Esophagus (tissue), 2 donors: ENCODE measurements around the gene GTPBP2. TPM values are rescaled to one million over a fixed set of nuclear protein-coding genes. Genes with fewer than 3 reads are reported as not detected.
"Not testable (repeated sequence)": the region's sequence is repeated elsewhere in the genome, so short reads cannot be mapped to it uniquely, and the experiment has no call there.

ENCODE experiments used
- H3K27ac ChIP-seq, 2 donors: one replicate each; pipeline ENCODE4 v1.5.1; 2013; ENCODE audit warnings: low read depth in 2 of 2, mild to moderate bottlenecking in 2 of 2, inconsistent platforms in 1 of 2, low read length in 1 of 2, moderate library complexity in 1 of 2
- H3K27me3 ChIP-seq, 2 donors: one replicate each; pipeline ENCODE4 v1.6.1; 2013; ENCODE audit warnings: low read length in 2 of 2, control low read depth in 1 of 2, mild to moderate bottlenecking in 1 of 2; ENCODE audit not compliant: insufficient read depth in 2 of 2, control insufficient read depth in 1 of 2
- H3K36me3 ChIP-seq, 2 donors: one replicate each; pipeline ENCODE4 v1.6.1; 2013; ENCODE audit warnings: low read length in 1 of 2; ENCODE audit not compliant: control insufficient read depth in 2 of 2, insufficient read depth in 2 of 2
- H3K4me1 ChIP-seq, 2 donors: one replicate each; pipeline ENCODE4 v1.6.1; 2013; ENCODE audit warnings: low read length in 1 of 2; ENCODE audit not compliant: control insufficient read depth in 2 of 2, insufficient read depth in 2 of 2
- H3K4me3 ChIP-seq, 2 donors: one replicate each; pipeline ENCODE4 v1.5.1; 2013; ENCODE audit warnings: low read length in 2 of 2, mild to moderate bottlenecking in 2 of 2, low read depth in 1 of 2, moderate library complexity in 1 of 2
- H3K9me3 ChIP-seq, 2 donors: one replicate each; pipeline ENCODE4 v1.6.1; 2013; ENCODE audit warnings: mild to moderate bottlenecking in 2 of 2, low read depth in 1 of 2, low read length in 1 of 2, moderate library complexity in 1 of 2; ENCODE audit not compliant: control insufficient read depth in 2 of 2, insufficient read depth in 1 of 2
- WGBS, 2 donors: extraction: QIAGEN DNeasy Blood & Tissue Kit; methylation state at CpG; one replicate each; pipeline ENCODE4 v1.1.7; 2013; 5-methylcytosine and 5-hydroxymethylcytosine counted together
- polyA plus RNA-seq, 2 donors: library from polyadenylated mRNA; stranded (reverse); fragments of 200-250 nt; gene quantifications; one replicate each; pipeline ENCODE4 v1.2.3, GENCODE V29; 2013
- donor health status: healthy with polysubstance abuse.
- donor health status: Bipolar disorder and iron deficiency.

Gene GTPBP2
- polyA plus RNA-seq, 2 donors, result 62.2 to 76.8 TPM

- no peaks in the 10 kb centered on the region for H3K4me1 ChIP-seq
- H3K27ac ChIP-seq, result no peak overlapping the region
- no peaks in the 10 kb centered on the region for H3K9me3 ChIP-seq
- peaks cover 0 to 8% of the 10 kb centered on the region in 2 donors for H3K36me3 ChIP-seq
- no peak overlapping the region for H3K4me3 ChIP-seq
- H3K27me3 ChIP-seq, result no peaks in the 10 kb centered on the region
- 91 to 93% methylated on average over 6 of the region's 6 CpGs for WGBS, 2 donors
Measured at GRCh38 chr6:43613721-43614395, 15.2 kb downstream of the GTPBP2 start.

GRCh38 chr6:43610431-43610830 is 18.6 kb downstream of the GTPBP2 start:
- 94 to 96% methylated on average over 5 of the region's 5 CpGs for WGBS, 2 donors
- Histone ChIP-seq H3K4me3 (no peak overlapping the region), H3K4me1 (no peaks in the 10 kb centered on the region), H3K9me3 (no peaks in the 10 kb centered on the region), H3K27ac (no peak overlapping the region), H3K36me3 (peaks cover 0 to 8% of the 10 kb centered on the region in 2 donors), H3K27me3 (no peaks in the 10 kb centered on the region)

- Histone ChIP-seq H3K9me3 (no peaks in the 10 kb centered on the region), H3K27ac (no peak overlapping the region), H3K36me3 (peaks cover 0 to 8% of the 10 kb centered on the region in 2 donors), H3K4me3 (no peak overlapping the region), H3K4me1 (no peaks in the 10 kb centered on the region), H3K27me3 (no peaks in the 10 kb centered on the region)
- WGBS, 2 donors, result 88 to 93% methylated on average over 1 of the region's 1 CpG
Measured at GRCh38 chr6:43609402-43609801, 19.7 kb downstream of the GTPBP2 start.

GRCh38 chr6:43608807-43609206 is 20.3 kb downstream of the GTPBP2 start:
- H3K9me3 ChIP-seq, result no peaks in the 10 kb centered on the region
- H3K36me3 ChIP-seq, result peaks cover 0 to 3% of the 10 kb centered on the region in 2 donors
- 63 to 84% methylated on average over 1 of the region's 1 CpG for WGBS, 2 donors
- H3K4me3 ChIP-seq, result no peak overlapping the region
- no peaks in the 10 kb centered on the region for H3K27me3 ChIP-seq
- no peak overlapping the region for H3K27ac ChIP-seq
- H3K4me1 ChIP-seq, result no peaks in the 10 kb centered on the region

- no peaks in the 10 kb centered on the region for H3K4me1 ChIP-seq
- no peaks in the 10 kb centered on the region for H3K36me3 ChIP-seq
- no peak overlapping the region for H3K4me3 ChIP-seq
- no peaks in the 10 kb centered on the region for H3K27me3 ChIP-seq
- 5 to 7% methylated on average over 5 of the region's 5 CpGs for WGBS, 2 donors
- no peak overlapping the region for H3K27ac ChIP-seq
- H3K9me3 ChIP-seq, result no peaks in the 10 kb centered on the region
Measured at GRCh38 chr6:43608310-43608763, 20.7 kb downstream of the GTPBP2 start.

GRCh38 chr6:43606019-43606418 is 23.0 kb downstream of the GTPBP2 start:
- H3K4me3 ChIP-seq, result no peak overlapping the region
- no peaks in the 10 kb centered on the region for H3K36me3 ChIP-seq
- 90% methylated on average over 2 of the region's 2 CpGs for WGBS, 2 donors

GRCh38 chr6:43604174-43604573 is 24.9 kb downstream of the GTPBP2 start:
- no peak overlapping the region for H3K27ac ChIP-seq
- H3K4me1 ChIP-seq, result no peaks in the 10 kb centered on the region
- no peaks in the 10 kb centered on the region for H3K36me3 ChIP-seq
- H3K9me3 ChIP-seq, result no peaks in the 10 kb centered on the region
- H3K27me3 ChIP-seq, result no peaks in the 10 kb centered on the region
- 74 to 91% methylated on average over 2 of the region's 2 CpGs for WGBS, 2 donors
- H3K4me3 ChIP-seq, result no peak overlapping the region

More at GRCh38 chr6:43606019-43606418, 23.0 kb downstream of the GTPBP2 start:
- H3K27me3 ChIP-seq, result no peaks in the 10 kb centered on the region
- H3K9me3 ChIP-seq, result no peaks in the 10 kb centered on the region
- no peak overlapping the region for H3K27ac ChIP-seq
- H3K4me1 ChIP-seq, result no peaks in the 10 kb centered on the region

- WGBS, 2 donors, result 91 to 92% methylated on average over 2 of the region's 2 CpGs
- Histone ChIP-seq H3K4me1 (no peaks in the 10 kb centered on the region), H3K27me3 (no peaks in the 10 kb centered on the region), H3K27ac (no peak overlapping the region), H3K4me3 (no peak overlapping the region), H3K36me3 (no peaks in the 10 kb centered on the region), H3K9me3 (no peaks in the 10 kb centered on the region)
Measured at GRCh38 chr6:43600595-43600994, 28.5 kb downstream of the GTPBP2 start.

- no peak overlapping the region for H3K4me3 ChIP-seq
- H3K36me3 ChIP-seq, result no peaks in the 10 kb centered on the region
- H3K9me3 ChIP-seq, result no peaks in the 10 kb centered on the region
- H3K4me1 ChIP-seq, result no peaks in the 10 kb centered on the region
- H3K27ac ChIP-seq, result no peak overlapping the region
- 81 to 88% methylated on average over 1 of the region's 1 CpG for WGBS, 2 donors
- H3K27me3 ChIP-seq, result no peaks in the 10 kb centered on the region
Measured at GRCh38 chr6:43593938-43594337, 35.1 kb downstream of the GTPBP2 start.

- H3K36me3 ChIP-seq, result peaks cover 9 to 12% of the 10 kb centered on the region in 2 donors
- 94 to 97% methylated on average over 1 of the region's 1 CpG for WGBS, 2 donors
- not testable (repeated sequence) for H3K27me3 ChIP-seq, H3K27ac ChIP-seq, H3K4me3 ChIP-seq, H3K9me3 ChIP-seq, H3K4me1 ChIP-seq
Measured at GRCh38 chr6:43589564-43589963, 39.5 kb downstream of the GTPBP2 start.
